Measurements from ENCODE around the gene TMBIM6. TPM values are rescaled to one million over a fixed set of nuclear protein-coding genes. Genes with fewer than 3 reads are reported as not detected.

The TMBIM6 gene
- total and polyA plus RNA-seq, 9 of the 15 experiments (the other 6 are each of a cell fraction or from before 2014, with no cell fraction given) = 147 to 1,288 (median 352) TPM

DNA sequence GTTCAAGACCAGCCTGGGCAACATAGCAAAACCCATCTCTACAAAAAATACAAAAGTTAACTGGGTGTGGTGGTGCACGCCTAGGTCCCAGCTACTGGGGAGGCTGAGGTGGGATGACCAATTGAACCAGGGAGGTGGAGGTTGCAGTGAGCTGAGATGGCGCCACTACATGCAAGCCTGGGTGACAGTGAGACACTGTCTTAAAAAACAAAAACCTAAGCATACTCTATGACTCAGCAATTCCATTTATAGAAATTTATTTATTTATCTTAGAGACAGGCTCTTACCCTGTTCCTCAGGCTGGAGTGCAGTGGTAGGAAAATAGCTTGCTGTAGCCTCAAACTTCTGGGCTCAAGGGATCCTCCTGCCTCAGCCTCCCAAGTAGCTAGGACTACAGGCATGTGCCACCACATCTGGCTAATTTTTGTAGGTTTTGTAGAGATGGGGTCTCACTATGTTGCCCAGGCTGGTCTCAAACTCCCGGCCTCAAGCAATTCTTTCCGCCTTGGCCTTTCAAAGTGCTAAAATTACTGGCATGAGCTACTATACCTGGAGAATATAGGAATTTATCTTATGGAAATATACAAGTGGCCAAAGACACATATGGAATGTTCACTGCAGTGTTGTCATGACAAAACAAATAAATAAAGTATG, 43.5 kb downstream of the TMBIM6 start (continued):
- TF ChIP-seq HOMEZ (CRISPR knock-in tag; IDR thresholded peaks at IDR 0.05) (no peak), ZNF12 (CRISPR knock-in tag; IDR thresholded peaks at IDR 0.05) (no peak), STAT5B (CRISPR knock-in tag; IDR thresholded peaks at IDR 0.05) (no peak), POLR3A (IDR thresholded peaks at IDR 0.05; ENCODE audit: borderline replicate concordance, extremely low read depth, insufficient read depth, insufficient read length) (no peak), JUND (IDR thresholded peaks at IDR 0.05; ENCODE audit: borderline replicate concordance, low read depth, low read length) (no peak), JUND (tag; IDR thresholded peaks at IDR 0.05; ENCODE audit: borderline replicate concordance, low read depth, low read length) (peak; percentile 19; the same call in 1 of the 3 replicates), TAF7 (tag; IDR thresholded peaks at IDR 0.05) (no peak), DACH1 (IDR thresholded peaks at IDR 0.05; ENCODE audit: partially characterized antibody) (no peak), CEBPG (CRISPR knock-in tag; IDR thresholded peaks at IDR 0.05) (0 out of 2 replicates have a peak, but pooled peaks have one; percentile 46), CEBPG (tag; conservative IDR thresholded peaks at IDR 0.05 in 1 of 2, IDR thresholded peaks at IDR 0.05 in 1 of 2) (no peak), PHB (CRISPR knock-in tag; IDR thresholded peaks at IDR 0.05) (no peak), KAT7 (CRISPR knock-in tag; IDR thresholded peaks at IDR 0.05; ENCODE audit: borderline replicate concordance) (no peak), ZNF436 (CRISPR knock-in tag; IDR thresholded peaks at IDR 0.05) (no peak), BRCA1 (IDR thresholded peaks at IDR 0.05) (no peak), BRCA1 (CRISPR knock-in tag; IDR thresholded peaks at IDR 0.05) (no peak), JUNB (CRISPR knock-in tag; conservative IDR thresholded peaks at IDR 0.05) (no peak), SNRNP70 (optimal IDR thresholded peaks at IDR 0.05; ENCODE audit: low read depth, low read length) (no peak)
- TF ChIP-seq, protein P1, sequence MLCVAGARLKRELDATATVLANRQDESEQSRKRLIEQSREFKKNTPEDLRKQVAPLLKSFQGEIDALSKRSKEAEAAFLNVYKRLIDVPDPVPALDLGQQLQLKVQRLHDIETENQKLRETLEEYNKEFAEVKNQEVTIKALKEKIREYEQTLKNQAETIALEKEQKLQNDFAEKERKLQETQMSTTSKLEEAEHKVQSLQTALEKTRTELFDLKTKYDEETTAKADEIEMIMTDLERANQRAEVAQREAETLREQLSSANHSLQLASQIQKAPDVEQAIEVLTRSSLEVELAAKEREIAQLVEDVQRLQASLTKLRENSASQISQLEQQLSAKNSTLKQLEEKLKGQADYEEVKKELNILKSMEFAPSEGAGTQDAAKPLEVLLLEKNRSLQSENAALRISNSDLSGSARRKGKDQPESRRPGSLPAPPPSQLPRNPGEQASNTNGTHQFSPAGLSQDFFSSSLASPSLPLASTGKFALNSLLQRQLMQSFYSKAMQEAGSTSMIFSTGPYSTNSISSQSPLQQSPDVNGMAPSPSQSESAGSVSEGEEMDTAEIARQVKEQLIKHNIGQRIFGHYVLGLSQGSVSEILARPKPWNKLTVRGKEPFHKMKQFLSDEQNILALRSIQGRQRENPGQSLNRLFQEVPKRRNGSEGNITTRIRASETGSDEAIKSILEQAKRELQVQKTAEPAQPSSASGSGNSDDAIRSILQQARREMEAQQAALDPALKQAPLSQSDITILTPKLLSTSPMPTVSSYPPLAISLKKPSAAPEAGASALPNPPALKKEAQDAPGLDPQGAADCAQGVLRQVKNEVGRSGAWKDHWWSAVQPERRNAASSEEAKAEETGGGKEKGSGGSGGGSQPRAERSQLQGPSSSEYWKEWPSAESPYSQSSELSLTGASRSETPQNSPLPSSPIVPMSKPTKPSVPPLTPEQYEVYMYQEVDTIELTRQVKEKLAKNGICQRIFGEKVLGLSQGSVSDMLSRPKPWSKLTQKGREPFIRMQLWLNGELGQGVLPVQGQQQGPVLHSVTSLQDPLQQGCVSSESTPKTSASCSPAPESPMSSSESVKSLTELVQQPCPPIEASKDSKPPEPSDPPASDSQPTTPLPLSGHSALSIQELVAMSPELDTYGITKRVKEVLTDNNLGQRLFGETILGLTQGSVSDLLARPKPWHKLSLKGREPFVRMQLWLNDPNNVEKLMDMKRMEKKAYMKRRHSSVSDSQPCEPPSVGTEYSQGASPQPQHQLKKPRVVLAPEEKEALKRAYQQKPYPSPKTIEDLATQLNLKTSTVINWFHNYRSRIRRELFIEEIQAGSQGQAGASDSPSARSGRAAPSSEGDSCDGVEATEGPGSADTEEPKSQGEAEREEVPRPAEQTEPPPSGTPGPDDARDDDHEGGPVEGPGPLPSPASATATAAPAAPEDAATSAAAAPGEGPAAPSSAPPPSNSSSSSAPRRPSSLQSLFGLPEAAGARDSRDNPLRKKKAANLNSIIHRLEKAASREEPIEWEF (CRISPR knock-in tag; IDR thresholded peaks at IDR 0.05) = no peak

Data from K562 (cell line).